SIG-M5 treated with dmso at 0.1 percent for 504 hours (cell line): ENCODE data around the gene CCR2.

Source experiments
- DNase-seq: peaks from one replicate; lab custom pipeline; 2025; ENCODE audit not compliant: unreplicated experiment; lab: John Stamatoyannopoulos, UW

Gene CCR2

DNA sequence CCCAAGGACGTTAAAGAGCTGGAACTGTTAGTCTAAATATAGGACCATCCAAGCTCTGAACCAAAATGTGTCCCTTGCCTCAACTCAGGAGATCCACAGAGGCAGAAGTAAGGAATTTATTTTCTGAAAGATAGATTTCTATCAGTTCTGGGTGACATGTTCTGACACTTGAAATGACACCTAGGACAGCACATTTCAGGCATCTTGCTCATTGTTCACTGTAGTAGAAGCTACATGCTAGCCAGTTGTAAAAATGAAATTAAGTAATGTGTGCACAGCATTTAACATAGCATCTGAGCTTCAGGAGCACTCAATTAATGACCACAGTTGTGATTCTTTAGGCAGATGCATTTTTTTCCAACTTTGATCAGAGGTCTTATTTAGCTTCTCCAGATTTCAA lies 567 bp downstream of the CCR2 start:
- DNase-seq: no peak

DNA sequence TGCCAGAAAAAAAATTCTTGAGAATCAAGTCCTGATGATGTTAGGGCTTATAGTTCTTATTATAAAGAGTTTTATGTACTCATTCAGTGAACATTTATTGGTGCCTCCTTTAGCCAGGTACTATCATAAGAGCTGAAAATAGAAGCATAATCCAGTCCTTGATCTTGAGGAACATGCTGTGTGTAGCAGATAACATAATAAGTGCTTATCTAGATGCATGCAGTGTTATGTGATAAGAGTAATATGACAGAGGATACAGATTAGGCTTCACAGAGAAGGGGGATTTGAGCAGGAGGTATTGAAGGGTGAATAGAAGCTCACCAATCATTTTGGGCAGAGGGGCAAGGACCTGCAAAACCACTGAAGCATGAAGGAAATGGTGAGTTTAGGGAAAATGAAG lies 1.1 kb downstream of the CCR2 start:
- DNase-seq: no peak

DNA sequence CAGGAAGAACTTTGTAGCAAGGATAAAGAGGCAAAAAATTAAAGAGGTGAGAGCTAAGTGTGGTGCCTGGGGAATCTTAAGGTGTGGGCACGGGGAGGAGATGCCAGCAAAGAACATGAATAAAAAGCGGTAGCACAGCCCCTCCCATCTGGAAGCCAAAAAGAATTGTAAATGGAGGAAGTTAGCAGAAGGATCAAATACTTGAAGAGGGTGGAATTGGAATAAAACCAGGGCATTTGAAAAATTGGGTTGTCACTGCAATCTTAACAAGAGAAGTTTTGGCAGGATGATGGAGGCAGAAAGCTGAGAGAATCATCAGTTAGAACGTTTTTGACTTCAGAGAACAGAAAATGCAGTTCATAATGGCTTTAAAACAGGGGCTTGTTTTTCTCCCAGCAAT lies 2.4 kb downstream of the CCR2 start:
- DNase-seq: no peak

DNA sequence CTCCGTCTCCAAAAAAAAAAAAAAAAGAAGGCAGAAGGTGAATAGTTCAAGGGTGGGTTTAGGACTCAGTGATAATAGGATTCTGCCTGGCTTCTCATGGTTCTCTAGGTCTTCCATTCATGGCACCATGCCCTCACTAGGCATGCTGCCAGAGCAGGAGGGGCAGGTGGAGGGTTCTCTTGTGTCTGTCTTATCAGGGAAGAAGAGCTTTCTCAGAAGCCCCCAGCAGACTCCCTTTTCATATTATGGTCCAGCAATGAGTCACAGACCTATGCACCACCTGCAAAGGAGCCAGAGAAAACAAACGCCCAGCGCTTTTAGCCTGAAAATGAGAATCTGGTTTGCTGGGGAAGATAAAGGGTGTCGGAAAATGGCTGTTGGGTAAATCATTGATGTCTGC lies 3.0 kb downstream of the CCR2 start:
- no peak for DNase-seq

DNA sequence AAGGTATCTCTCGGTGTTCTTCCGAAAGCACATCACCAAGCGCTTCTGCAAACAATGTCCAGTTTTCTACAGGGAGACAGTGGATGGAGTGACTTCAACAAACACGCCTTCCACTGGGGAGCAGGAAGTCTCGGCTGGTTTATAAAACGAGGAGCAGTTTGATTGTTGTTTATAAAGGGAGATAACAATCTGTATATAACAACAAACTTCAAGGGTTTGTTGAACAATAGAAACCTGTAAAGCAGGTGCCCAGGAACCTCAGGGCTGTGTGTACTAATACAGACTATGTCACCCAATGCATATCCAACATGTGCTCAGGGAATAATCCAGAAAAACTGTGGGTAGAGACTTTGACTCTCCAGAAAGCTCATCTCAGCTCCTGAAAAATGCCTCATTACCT lies 4.6 kb downstream of the CCR2 start:
- no peak for DNase-seq

DNA sequence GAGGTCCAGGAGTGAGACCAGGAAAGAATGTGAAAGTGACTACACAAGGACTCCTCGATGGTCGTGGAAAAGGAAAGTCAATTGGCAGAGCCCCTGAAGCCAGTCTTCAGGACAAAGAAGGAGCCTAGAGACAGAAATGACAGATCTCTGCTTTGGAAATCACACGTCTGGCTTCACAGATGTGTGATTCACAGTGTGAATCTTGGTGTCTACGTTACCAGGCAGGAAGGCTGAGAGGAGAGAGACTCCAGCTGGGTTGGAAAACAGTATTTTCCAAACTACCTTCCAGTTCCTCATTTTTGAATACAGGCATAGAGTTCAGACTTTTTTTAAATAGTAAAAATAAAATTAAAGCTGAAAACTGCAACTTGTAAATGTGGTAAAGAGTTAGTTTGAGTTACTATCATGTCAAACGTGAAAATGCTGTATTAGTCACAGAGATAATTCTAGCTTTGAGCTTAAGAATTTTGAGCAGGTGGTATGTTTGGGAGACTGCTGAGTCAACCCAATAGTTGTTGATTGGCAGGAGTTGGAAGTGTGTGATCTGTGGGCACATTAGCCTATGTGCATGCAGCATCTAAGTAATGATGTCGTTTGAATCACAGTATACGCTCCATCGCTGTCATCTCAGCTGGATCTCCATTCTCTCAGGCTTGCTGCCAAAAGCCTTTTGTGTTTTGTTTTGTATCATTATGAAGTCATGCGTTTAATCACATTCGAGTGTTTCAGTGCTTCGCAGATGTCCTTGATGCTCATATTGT lies 6.0 kb downstream of the CCR2 start:
- DNase-seq: no peak

DNA sequence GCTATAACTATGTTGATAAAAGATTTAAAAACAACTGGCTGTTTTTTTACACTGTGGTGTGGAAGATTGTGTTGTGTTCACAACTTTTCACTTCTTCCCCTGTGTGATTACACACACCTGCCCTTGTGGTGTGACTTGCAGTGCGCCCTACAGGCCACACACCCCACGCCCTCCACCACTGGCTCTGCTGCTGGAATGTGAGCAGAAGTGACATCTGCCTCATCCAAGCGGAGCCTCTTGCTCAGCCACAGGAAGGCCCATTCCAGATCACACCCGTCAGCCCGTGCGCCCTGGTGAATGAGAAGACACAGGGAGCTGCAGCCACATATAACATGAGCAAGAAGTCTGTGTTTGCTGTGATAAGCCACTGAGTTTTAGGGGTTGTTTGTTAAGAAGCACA lies 7.0 kb downstream of the CCR2 start:
- DNase-seq: peak; percentile 35

DNA sequence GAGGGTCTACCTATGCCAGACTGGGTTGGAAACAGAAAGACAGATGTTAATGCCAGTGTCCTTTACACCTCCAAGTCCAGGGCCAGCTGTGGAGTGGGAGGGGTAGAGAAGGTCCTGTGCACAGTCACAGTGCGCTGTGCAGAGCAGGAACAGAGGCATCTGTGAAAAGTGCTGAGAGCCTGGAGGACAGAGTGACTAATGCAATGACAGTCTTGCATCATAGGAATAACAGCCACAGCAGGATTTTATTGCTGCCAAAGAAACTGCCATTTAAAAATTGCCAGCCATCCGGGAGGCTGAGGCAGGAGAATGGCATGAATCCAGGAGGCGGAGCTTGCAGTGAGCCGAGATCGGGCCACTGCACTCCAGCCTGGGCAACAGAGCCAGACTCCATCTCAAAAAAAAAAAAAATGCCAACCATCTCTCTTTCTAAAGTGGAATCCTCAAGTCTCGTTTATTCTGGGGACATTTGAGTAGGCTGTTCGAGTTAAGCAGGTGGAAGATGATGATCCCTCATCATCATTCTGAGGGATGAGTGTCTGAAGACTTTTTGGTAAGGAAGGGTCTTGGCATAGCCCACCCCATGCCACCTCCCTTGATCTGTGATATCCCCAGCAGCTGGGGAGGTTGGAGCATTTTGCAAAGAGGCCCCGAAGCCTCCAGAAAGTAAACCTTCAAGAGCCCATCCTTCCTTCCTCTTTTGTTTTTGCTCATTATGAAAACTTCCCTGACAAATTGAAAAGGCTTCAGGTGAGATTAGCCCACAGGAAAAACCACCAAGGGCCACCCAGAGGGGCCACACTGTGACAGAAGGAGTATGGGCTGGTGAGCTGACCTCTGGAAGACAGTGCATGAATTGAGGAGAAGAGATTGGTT lies 7.7 kb downstream of the CCR2 start:
- peak; percentile 96 for DNase-seq

DNA sequence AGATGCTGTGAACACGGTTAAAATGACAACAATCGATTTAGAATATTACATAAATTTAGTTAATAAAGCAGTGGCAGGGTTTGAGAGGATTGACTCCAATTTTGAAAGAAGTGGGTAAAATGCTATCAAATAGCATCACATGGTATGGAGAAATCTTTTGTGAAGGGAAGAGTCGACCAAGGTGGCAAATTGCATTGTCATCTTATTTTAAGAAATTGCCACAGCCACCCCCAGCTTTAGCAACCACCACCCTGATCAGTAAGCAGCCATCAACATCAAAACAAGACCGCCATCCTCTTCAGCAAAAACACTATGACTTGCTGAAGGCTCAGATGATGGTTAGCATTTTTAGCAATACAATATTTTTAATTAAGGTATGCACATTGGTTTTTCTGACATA lies 11.1 kb downstream of the CCR2 start:
- peak; percentile 38 for DNase-seq

DNA sequence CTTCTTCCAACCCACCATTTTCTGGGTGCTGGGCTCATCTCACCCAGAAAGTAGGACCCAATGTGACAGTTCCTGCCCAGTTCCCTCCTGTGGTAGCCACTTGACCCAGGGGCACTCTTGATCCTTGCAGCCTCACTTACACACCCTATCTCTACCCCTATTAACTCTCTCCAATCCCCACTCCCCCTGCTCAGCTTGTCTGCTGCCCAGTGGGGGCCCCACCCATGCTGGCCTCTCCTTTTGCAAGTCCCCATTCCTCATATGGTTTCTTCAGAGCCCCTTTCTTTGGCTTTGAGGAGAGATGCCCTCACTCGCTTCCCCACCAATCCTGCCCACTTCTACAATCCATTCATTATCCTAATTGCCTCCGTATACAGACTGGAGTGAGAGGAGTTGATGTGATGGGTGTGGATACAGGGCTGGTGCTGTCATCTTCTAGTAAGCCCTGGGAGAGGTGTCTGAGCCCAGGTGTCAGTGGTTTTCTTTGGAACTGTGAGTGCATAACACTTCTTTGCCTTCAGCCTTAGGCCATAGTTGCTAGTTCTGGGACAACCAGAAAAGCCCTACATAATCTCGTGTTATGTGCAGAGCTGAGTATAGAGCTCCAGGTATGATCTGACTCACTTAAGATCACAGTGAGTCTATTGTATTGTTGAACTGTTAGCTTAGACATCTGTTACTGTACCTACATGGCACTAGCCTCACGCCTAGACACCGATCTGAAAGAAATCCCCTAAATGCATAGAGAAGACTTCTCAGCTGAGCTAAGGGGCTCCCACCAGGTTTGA lies 12.0 kb downstream of the CCR2 start:
- DNase-seq: no peak

DNA sequence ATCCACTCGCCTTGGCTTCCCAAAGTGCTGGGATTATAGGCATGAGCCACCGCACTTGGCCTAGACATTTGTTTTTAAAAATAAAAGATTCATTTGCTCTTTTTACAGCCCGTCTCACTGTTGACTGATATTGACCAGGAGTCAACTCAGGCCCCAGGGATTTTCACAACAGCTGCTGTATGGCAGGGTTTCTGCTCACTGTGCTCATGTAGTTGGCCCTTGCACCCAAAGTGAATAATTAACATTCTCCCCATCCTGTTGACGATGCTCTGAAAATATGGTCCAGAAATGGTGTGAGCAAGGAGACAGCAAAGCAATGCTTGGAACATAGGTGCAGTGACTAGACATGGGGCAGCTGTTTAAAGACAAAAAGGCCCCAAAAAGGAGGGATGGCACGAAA lies 13.9 kb downstream of the CCR2 start:
- no peak for DNase-seq

DNA sequence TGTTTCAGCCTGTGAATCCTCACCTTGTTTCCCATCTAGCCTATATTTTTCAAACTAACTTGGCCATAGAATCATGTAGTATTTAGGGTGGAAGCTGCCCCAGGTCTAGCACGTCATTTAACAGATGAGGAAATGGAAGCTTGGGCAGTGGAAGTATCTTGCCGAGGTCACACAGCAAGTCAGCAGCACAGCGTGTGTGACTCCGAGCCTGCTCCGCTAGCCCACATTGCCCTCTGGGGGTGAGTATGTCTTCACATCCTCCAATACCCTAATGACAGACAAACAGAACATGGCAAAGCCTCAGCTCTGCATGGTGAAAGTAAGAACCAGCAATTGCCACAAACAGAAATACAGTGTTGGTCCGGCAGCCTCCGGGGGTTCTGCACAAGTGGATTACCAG lies 14.7 kb downstream of the CCR2 start:
- DNase-seq: peak; percentile 96

DNA sequence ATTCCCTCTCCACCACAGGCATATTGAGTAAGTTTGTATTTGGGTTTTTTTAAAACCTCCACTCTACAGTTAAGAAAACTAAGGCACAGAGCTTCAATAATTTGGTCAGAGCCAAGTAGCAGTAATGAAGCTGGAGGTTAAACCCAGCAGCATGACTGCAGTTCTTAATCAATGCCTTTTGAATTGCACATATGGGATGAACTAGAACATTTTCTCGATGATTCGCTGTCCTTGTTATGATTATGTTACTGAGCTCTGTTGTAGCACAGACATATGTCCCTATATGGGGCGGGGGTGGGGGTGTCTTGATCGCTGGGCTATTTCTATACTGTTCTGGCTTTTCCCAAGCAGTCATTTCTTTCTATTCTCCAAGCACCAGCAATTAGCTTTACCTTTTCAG lies 15.2 kb downstream of the CCR2 start:
- DNase-seq: no peak

DNA sequence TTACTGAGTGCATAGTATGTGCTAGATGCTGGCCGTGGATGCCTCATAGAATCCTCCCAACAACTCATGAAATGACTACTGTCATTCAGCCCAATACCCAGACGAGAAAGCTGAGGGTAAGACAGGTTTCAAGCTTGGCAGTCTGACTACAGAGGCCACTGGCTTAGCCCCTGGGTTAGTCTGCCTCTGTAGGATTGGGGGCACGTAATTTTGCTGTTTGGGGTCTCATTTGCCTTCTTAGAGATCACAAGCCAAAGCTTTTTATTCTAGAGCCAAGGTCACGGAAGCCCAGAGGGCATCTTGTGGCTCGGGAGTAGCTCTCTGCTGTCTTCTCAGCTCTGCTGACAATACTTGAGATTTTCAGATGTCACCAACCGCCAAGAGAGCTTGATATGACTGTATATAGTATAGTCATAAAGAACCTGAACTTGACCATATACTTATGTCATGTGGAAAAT lies 15.8 kb downstream of the CCR2 start:
- no peak for DNase-seq

DNA sequence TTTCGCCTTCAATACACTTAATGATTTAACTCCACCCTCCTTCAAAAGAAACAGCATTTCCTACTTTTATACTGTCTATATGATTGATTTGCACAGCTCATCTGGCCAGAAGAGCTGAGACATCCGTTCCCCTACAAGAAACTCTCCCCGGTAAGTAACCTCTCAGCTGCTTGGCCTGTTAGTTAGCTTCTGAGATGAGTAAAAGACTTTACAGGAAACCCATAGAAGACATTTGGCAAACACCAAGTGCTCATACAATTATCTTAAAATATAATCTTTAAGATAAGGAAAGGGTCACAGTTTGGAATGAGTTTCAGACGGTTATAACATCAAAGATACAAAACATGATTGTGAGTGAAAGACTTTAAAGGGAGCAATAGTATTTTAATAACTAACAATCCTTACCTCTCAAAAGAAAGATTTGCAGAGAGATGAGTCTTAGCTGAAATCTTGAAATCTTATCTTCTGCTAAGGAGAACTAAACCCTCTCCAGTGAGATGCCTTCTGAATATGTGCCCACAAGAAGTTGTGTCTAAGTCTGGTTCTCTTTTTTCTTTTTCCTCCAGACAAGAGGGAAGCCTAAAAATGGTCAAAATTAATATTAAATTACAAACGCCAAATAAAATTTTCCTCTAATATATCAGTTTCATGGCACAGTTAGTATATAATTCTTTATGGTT lies 17.1 kb downstream of the CCR2 start, which contains the start of gene CCR5:
CCR5 (plus strand) TSS at position 108 of the 680 bp plus-strand sequence. CDS start 1,957 bp downstream, outside the sequence.
- no peak for DNase-seq

DNA sequence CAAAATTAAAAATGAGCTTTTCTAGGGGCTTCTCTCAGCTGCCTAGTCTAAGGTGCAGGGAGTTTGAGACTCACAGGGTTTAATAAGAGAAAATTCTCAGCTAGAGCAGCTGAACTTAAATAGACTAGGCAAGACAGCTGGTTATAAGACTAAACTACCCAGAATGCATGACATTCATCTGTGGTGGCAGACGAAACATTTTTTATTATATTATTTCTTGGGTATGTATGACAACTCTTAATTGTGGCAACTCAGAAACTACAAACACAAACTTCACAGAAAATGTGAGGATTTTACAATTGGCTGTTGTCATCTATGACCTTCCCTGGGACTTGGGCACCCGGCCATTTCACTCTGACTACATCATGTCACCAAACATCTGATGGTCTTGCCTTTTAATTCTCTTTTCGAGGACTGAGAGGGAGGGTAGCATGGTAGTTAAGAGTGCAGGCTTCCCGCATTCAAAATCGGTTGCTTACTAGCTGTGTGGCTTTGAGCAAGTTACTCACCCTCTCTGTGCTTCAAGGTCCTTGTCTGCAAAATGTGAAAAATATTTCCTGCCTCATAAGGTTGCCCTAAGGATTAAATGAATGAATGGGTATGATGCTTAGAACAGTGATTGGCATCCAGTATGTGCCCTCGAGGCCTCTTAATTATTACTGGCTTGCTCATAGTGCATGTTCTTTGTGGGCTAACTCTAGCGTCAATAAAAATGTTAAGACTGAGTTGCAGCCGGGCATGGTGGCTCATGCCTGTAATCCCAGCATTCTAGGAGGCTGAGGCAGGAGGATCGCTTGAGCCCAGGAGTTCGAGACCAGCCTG lies 17.8 kb downstream of the CCR2 start:
- DNase-seq: no peak

DNA sequence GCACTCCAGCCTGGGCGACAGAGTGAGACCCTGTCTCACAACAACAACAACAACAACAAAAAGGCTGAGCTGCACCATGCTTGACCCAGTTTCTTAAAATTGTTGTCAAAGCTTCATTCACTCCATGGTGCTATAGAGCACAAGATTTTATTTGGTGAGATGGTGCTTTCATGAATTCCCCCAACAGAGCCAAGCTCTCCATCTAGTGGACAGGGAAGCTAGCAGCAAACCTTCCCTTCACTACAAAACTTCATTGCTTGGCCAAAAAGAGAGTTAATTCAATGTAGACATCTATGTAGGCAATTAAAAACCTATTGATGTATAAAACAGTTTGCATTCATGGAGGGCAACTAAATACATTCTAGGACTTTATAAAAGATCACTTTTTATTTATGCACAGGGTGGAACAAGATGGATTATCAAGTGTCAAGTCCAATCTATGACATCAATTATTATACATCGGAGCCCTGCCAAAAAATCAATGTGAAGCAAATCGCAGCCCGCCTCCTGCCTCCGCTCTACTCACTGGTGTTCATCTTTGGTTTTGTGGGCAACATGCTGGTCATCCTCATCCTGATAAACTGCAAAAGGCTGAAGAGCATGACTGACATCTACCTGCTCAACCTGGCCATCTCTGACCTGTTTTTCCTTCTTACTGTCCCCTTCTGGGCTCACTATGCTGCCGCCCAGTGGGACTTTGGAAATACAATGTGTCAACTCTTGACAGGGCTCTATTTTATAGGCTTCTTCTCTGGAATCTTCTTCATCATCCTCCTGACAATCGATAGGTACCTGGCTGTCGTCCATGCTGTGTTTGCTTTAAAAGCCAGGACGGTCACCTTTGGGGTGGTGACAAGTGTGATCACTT lies 18.8 kb downstream of the CCR2 start:
- DNase-seq: peak; percentile 65

DNA sequence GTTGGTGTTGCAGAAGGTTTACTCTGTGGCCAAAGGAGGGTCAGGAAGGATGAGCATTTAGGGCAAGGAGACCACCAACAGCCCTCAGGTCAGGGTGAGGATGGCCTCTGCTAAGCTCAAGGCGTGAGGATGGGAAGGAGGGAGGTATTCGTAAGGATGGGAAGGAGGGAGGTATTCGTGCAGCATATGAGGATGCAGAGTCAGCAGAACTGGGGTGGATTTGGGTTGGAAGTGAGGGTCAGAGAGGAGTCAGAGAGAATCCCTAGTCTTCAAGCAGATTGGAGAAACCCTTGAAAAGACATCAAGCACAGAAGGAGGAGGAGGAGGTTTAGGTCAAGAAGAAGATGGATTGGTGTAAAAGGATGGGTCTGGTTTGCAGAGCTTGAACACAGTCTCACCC lies 20.8 kb downstream of the CCR2 start:
- DNase-seq: no peak

DNA sequence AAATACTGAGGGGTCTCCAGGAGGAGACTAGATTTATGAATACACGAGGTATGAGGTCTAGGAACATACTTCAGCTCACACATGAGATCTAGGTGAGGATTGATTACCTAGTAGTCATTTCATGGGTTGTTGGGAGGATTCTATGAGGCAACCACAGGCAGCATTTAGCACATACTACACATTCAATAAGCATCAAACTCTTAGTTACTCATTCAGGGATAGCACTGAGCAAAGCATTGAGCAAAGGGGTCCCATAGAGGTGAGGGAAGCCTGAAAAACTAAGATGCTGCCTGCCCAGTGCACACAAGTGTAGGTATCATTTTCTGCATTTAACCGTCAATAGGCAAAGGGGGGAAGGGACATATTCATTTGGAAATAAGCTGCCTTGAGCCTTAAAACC lies 21.3 kb downstream of the CCR2 start:
- DNase-seq: no peak
